C4-2B (cell line): ENCODE results near the gene SURF1.
"Not testable (repeated sequence)": the region's sequence is repeated elsewhere in the genome, so short reads cannot be mapped to it uniquely, and the experiment has no call there.

Source experiments
- H3K27ac ChIP-seq: fragments of 450-650 bp; 2 replicates; pipeline ENCODE4 v1.5.1; 2017
- CTCF ChIP-seq: fragments of 450-650 bp; conservative IDR thresholded peaks from 2 replicates; pipeline ENCODE4 v1.5.1; 2017; ENCODE audit warnings: mild to moderate bottlenecking
- ZFX ChIP-seq: fragments of 450-650 bp; IDR thresholded peaks from 2 replicates; pipeline ENCODE4 v1.6.1; 2017

SURF1 gene

GRCh38 chr9:133333566-133333965 lies 22.7 kb downstream of the SURF1 start:
- no peak overlapping the region for H3K27ac ChIP-seq
- TF ChIP-seq ZFX (no peak), CTCF (no peak)

- TF ChIP-seq ZFX: no peak
- no peak for TF ChIP-seq CTCF
- H3K27ac ChIP-seq: no peak overlapping the region
Measured at GRCh38 chr9:133333011-133333410, 23.3 kb downstream of the SURF1 start.

- TF ChIP-seq CTCF: no peak
- no peak for TF ChIP-seq ZFX
- no peak overlapping the region for H3K27ac ChIP-seq
Measured at GRCh38 chr9:133332381-133332730, 23.9 kb downstream of the SURF1 start.

- TF ChIP-seq ZFX (no peak), CTCF (no peak)
- no peak overlapping the region for H3K27ac ChIP-seq
Measured at GRCh38 chr9:133331641-133332380, 24.5 kb downstream of the SURF1 start.

GRCh38 chr9:133331221-133331620 lies 25.1 kb downstream of the SURF1 start:
- no peak overlapping the region for H3K27ac ChIP-seq
- TF ChIP-seq CTCF (no peak), ZFX (no peak)

- H3K27ac ChIP-seq: not testable (repeated sequence)
Measured at GRCh38 chr9:133329306-133330156, 26.8 kb downstream of the SURF1 start.

More at GRCh38 chr9:133329306-133330156, 26.8 kb downstream of the SURF1 start:
- TF ChIP-seq CTCF: peak; percentile 91
